ENCODE measurements around the gene SLC23A1. TPM values are rescaled to one million over a fixed set of nuclear protein-coding genes. Genes with fewer than 3 reads are reported as not detected.
A peak's percentile ranks its signal among the peaks of the same experiment; 100 is the strongest.

The SLC23A1 gene
- total RNA-seq, 4 donors from 2014 or later = not detected

DNA sequence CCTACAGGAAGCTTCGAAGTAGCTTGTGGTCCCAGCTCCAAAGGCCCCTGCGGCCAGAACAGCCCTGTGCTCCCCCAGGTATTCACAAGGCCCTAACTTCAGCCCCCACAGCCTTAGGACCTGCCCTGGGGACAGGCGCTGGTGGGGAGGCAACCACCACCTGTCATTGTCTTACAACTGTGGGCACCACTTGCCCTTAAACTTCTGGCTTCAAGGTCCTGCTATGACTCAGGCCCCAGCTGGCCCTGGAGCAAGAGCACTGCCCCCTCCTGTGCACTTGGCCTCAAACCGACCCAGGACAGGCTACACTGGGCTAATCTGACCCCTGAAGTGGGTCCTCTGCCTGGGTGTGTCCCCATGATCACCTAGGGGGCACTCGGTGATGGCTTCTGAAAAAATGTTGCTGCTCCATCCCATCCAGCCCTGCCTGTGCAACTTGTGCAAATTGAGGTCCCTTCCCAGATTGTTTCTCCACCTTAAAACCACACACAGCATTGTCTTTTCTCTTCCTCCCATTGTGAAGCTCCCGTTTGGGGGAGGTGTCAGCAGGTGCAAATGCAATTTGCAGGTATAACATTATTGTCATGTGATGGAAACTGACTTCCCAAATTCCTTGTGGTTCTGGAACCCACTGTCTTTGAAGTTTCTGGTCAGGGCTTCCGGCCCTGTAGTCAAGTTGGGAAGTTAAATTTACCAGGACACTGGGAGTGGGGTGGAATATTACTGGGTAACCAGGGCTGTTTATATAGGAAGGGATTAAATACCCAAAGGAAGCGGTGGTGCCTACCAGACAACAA is 12.9 kb upstream of the SLC23A1 start:
- intact Hi-C loops (cut with DNase I; ENCODE audit: low total_unique reads) = loop anchor here (2.0 kb wide), 2 partner anchors 53 to 643 kb away; partner anchors contain the start of gene CTNNA1
- Histone ChIP-seq H3K4me1 (peaks cover 37 to 44% of the 10 kb centered on the region in 2 donors), H3K27me3 (no peaks in the 10 kb centered on the region), H3K27ac (peak overlapping the region; percentile 99 to 100 (median 100)), H3K4me3 (peak overlapping the region; percentile 67 to 84 (median 72)), H3K36me3 (no peaks in the 10 kb centered on the region), H3K9me3 (no peaks in the 10 kb centered on the region)
- TF ChIP-seq CTCF (IDR thresholded peaks at IDR 0.05 in 4 of 5, conservative IDR thresholded peaks at IDR 0.05 in 1 of 5) (no peak), POLR2A (IDR thresholded peaks at IDR 0.05) (peak; percentile 77 to 87)
- DNase-seq (peak; percentile 83 to 93), ATAC-seq (peak; percentile 64 to 65)
- in situ Hi-C loops (cut with MboI; ENCODE audit: low sequenced_read_pairs in 4 of 4) = no loop called here

DNA sequence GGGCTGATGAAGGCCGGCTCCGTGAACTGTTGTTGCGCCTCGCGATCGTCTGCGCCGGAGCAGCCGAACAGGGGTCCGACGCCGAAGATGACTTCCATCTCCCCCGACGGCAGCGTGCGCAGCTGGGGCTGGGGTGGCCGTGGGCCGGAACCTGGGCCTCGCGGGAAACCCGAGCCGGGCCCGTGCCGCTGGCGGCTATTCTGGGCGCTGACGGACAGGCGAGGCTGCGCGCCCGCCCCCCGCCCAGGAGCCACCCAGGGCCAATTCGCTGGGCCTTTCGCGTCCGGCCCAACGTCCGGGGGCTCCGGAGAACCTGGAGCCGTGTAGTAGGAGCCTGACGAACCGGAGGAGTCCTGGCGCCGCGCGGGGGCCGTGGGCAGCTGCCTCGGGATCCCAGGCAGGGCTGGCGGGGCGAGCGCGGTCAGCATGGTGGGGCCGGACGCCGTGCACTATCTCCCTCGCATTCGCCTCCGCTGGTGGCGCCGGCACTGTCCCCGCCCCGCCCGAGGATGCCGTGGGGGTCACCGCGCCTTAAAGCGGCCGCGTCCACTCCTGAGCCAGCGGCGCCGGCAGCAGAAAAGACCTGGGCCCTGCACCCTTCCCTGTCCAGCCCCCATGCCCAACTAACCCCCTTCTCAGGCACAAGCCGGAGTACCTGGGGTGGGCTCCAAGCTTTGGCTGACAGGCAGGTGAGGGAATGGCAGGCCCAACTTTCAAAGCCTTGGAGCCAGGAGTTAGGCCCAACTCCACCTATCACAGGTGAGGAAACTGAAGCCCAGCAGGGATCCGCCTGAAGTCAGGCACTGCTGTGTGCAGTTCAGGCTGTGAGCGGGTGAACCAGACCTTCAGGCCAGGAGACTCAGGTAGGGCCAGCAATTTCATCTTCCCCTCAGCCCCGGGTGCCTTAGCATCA is 11.8 kb upstream of the SLC23A1 start, which contains the start of gene PROB1:
Gene PROB1 (minus strand): TSS at position 451 of the 913 bp plus-strand sequence. CDS start 23 bp downstream, at position 428.
- H3K27me3 ChIP-seq = no peaks in the 10 kb centered on the region
- peaks cover 37 to 53% of the 10 kb centered on the region in 2 donors for H3K4me1 ChIP-seq
- H3K36me3 ChIP-seq = no peaks in the 10 kb centered on the region
- intact Hi-C loops (cut with DNase I; ENCODE audit: low total_unique reads) (loop anchor here (1.0 to 5.0 kb wide), 4 partner anchors 52 to 1773 kb away; partner anchors contain the start of gene CTNNA1), in situ Hi-C loops (cut with MboI; ENCODE audit: low sequenced_read_pairs in 4 of 4) (no loop called here)
- H3K27ac ChIP-seq = peak within 1 kb of the TSS; percentile 99 to 100 (median 100)
- peak; percentile 89 to 90 for TF ChIP-seq POLR2A (IDR thresholded peaks at IDR 0.05)
- TF ChIP-seq CTCF (IDR thresholded peaks at IDR 0.05 in 4 of 5, conservative IDR thresholded peaks at IDR 0.05 in 1 of 5) = no peak
- H3K9me3 ChIP-seq = no peaks in the 10 kb centered on the region
- DNase-seq (peak; percentile 71 to 88), ATAC-seq (peak; percentile 57 to 71)
- peak within 1 kb of the TSS; percentile 67 to 84 (median 72) for H3K4me3 ChIP-seq

DNA sequence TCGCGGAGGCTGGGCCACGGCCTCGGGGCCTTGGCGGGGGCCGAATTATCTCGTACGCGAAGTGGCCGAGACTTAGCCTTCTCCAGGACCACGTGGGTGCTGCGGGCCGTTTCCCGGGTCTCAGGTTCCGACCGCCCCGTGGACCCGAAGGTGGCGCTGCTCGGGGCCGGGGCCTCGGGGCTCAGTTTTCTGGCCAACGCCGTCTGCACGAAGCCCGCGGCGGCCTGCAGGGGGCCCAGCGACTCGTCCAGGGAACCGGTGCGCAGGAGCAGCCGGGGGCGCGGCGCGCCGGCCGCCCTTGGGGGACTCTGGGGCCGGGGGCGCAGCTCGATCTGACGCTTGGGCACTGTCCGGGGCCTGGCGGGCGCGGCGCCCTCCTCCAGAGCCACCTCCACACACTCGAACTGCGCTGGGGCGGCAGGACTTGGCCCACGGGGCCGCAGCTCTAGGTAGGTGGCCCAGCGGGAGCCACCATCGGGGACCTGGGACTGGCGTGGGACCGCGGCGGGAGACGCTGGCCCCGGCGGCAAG is 11.1 kb upstream of the SLC23A1 start:
- H3K4me1 ChIP-seq = peaks cover 37 to 59% of the 10 kb centered on the region in 2 donors
- peak; percentile 39 to 82 (median 60) for TF ChIP-seq CTCF (IDR thresholded peaks at IDR 0.05 in 4 of 5, conservative IDR thresholded peaks at IDR 0.05 in 1 of 5)
- TF ChIP-seq POLR2A (IDR thresholded peaks at IDR 0.05) = no peak
- peak; percentile 27 to 40 for ATAC-seq
- no peaks in the 10 kb centered on the region for H3K27me3 ChIP-seq
- in situ Hi-C loops (cut with MboI; ENCODE audit: low sequenced_read_pairs in 4 of 4) = no loop called here
- peak overlapping the region; percentile 99 to 100 (median 100) for H3K27ac ChIP-seq
- intact Hi-C loops (cut with DNase I; ENCODE audit: low total_unique reads) = loop anchor here (1.0 to 5.0 kb wide), 4 partner anchors 51 to 1772 kb away; partner anchors contain the start of gene CTNNA1
- H3K9me3 ChIP-seq = no peaks in the 10 kb centered on the region
- DNase-seq = peak; percentile 64 to 86
- no peaks in the 10 kb centered on the region for H3K36me3 ChIP-seq
- peak overlapping the region; percentile 67 to 84 (median 72) for H3K4me3 ChIP-seq

GRCh38 chr5:139393497-139394122 is 10.5 kb upstream of the SLC23A1 start:
- peaks cover 37 to 59% of the 10 kb centered on the region in 2 donors for H3K4me1 ChIP-seq
- no peak for ATAC-seq

More at GRCh38 chr5:139393497-139394122, 10.5 kb upstream of the SLC23A1 start:
- Histone ChIP-seq H3K27me3 (no peaks in the 10 kb centered on the region), H3K4me3 (peak overlapping the region; percentile 67 to 84 (median 72)), H3K9me3 (no peaks in the 10 kb centered on the region), H3K27ac (peak overlapping the region; percentile 99 to 100 (median 100)), H3K36me3 (no peaks in the 10 kb centered on the region)
- DNase-seq = no peak
- TF ChIP-seq POLR2A (IDR thresholded peaks at IDR 0.05) = no peak
- no peak for TF ChIP-seq CTCF (IDR thresholded peaks at IDR 0.05 in 4 of 5, conservative IDR thresholded peaks at IDR 0.05 in 1 of 5)
- intact Hi-C loops (cut with DNase I; ENCODE audit: low total_unique reads) (loop anchor here (1.0 to 5.0 kb wide), 4 partner anchors 51 to 1771 kb away; partner anchors contain the start of gene CTNNA1), in situ Hi-C loops (cut with MboI; ENCODE audit: low sequenced_read_pairs in 4 of 4) (no loop called here)
